ENCODE results near the gene LSG1. TPM values are rescaled to one million over a fixed set of nuclear protein-coding genes. Genes with fewer than 3 reads are reported as not detected.

Gene LSG1
- total RNA-seq, 1 donor: 56.6 TPM

DNA sequence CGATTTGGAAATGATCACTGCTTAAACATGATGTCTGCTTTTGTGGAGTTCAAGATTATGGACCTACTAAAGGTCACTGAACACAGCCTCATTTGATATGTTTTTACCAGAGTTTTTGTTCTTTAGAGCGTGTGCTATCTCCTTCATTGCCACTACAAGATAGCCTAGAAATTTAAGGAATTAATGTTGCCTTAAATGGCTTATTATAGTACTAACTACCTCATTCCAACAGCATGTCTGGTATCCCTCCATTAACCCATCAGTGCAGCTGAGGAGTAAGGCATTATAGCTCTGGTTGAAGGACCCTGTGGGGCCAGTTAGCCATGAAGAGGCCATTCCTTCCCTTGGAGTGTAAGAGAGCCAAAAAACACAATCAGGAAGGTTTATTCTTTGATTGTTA is 11.4 kb upstream of the LSG1 start:
- no peak for DNase-seq (ENCODE audit: low read depth)
- TF ChIP-seq, protein P1, sequence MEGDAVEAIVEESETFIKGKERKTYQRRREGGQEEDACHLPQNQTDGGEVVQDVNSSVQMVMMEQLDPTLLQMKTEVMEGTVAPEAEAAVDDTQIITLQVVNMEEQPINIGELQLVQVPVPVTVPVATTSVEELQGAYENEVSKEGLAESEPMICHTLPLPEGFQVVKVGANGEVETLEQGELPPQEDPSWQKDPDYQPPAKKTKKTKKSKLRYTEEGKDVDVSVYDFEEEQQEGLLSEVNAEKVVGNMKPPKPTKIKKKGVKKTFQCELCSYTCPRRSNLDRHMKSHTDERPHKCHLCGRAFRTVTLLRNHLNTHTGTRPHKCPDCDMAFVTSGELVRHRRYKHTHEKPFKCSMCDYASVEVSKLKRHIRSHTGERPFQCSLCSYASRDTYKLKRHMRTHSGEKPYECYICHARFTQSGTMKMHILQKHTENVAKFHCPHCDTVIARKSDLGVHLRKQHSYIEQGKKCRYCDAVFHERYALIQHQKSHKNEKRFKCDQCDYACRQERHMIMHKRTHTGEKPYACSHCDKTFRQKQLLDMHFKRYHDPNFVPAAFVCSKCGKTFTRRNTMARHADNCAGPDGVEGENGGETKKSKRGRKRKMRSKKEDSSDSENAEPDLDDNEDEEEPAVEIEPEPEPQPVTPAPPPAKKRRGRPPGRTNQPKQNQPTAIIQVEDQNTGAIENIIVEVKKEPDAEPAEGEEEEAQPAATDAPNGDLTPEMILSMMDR (IDR thresholded peaks at IDR 0.05; ENCODE audit: insufficient read depth, low read depth, low read length): no peak

DNA sequence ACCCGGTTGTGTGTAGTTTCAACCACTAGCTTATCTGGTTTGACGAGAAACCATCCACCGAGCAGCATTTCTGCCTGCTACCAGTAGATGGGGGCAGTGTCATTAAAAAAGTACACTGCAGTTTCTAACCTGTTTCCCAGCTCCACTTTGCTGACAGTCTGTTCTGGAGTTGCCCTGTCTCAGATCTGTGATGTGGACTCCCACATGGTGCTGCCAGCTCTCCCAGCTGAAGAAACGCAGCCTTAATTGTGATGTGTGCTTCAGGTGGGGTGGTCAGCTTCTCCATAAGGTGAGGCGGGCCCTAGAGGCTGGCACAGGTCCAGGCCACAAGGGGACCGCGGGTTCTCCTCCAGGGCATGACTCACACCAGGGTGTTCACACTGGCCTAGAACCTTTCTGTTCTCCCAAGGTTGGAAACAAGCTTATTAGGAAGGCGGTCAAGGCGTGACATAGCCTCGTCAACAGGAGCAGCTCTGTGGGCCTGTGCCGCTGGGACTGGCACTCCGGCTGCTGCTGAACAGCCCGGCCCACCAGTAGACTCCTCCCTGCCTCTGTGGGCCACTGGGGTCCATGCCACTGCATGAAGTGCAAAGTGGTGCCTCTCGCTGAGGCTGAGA is 10.8 kb upstream of the LSG1 start:
- no peak overlapping the region for H3K4me3 ChIP-seq (ENCODE audit: low read depth, low read length)
- DNase-seq (ENCODE audit: low read depth): peak; percentile 85
- TF ChIP-seq, protein P1 (IDR thresholded peaks at IDR 0.05; ENCODE audit: insufficient read depth, low read depth, low read length): peak; percentile 96

More for the DNA sequence above, 11.4 kb upstream of the LSG1 start:
- H3K4me3 ChIP-seq (ENCODE audit: low read depth, low read length): no peak overlapping the region

DNA sequence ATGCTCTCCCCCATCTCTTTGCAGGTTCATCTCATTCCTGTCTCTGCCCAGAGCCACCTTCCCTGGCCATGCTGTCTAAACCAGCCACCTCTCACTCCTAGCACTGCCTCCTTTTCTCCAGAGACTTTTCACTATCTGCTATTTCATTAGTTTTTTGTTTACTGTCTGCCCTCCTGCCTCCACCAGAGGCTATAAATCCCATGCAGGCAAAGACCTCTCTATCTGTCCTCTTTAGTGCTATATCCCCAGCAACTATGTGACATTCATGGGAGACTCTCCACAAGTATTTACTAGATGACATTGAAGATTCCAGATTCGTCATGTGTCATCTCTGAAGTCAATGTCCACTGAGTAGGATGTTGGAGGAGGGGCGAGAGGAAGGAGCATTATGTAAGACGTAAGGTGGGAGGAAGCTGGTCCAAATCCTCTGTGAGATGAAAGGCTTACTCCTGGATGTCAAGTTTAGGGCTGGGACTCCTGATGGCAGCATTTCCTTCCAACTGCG is 10.2 kb upstream of the LSG1 start:
- TF ChIP-seq, protein P1 (IDR thresholded peaks at IDR 0.05; ENCODE audit: insufficient read depth, low read depth, low read length): no peak
- DNase-seq (ENCODE audit: low read depth): no peak

DNA sequence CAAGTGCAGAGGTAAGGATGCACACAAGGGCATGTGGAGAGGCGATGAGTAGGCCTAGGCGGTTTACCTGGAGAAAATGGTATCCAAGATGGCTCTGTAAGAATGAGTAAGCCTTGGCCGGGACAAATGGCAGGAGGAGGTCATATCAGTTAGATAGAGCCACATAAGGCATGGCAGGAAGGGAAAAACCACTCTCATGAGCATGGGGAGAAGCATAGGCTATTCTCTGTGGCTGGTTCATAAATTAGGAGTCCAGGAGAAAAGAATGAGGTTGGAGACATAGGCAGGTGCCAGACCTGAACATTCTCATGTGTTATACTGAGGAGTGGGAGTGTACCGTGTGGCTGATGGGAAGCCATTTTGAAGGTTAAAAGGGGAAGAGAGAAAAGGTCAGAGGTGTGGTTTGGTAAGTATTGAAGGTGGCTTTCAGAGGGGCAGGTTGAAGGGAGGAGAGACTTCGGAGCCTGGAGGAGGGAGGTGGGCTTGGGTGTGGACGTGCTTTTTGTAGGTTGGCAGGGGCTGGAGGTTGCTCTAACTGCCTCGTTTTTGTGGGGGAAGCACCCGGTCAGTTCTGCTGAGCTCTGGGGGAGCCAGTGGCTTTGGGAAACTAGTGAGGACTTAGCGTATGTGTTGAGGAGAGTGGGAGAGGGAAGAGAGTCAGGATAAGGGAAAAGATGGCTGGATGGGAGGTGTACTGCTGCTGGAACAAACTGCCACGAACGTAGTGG is 9.1 kb upstream of the LSG1 start:
- H3K4me3 ChIP-seq (ENCODE audit: low read depth, low read length): no peak overlapping the region
- no peak for DNase-seq (ENCODE audit: low read depth)
- TF ChIP-seq, protein P1 (IDR thresholded peaks at IDR 0.05; ENCODE audit: insufficient read depth, low read depth, low read length): no peak

More for the DNA sequence above, 10.2 kb upstream of the LSG1 start:
- no peak overlapping the region for H3K4me3 ChIP-seq (ENCODE audit: low read depth, low read length)

DNA sequence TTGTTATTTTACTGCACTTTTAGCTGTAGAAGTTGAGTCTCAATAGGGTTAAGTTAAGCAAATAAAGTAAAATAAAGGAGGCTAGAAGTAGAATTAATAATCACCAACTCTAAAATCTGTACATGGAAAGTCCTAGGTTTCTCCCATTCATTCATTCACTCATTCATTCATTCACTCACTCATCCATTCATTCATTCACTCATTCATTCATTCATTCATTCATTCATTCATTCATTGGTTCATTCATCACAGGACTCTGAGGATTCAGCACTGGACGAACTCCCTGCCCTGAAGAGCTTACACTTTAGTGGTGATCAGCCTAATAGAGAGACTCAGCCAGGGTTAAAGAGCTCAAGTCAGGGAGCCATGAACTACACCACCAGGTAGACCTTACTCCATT is 4.5 kb upstream of the LSG1 start:
- no peak for DNase-seq (ENCODE audit: low read depth)
- H3K4me3 ChIP-seq (ENCODE audit: low read depth, low read length): no peak overlapping the region
- TF ChIP-seq, protein P1 (IDR thresholded peaks at IDR 0.05; ENCODE audit: insufficient read depth, low read depth, low read length): no peak

DNA sequence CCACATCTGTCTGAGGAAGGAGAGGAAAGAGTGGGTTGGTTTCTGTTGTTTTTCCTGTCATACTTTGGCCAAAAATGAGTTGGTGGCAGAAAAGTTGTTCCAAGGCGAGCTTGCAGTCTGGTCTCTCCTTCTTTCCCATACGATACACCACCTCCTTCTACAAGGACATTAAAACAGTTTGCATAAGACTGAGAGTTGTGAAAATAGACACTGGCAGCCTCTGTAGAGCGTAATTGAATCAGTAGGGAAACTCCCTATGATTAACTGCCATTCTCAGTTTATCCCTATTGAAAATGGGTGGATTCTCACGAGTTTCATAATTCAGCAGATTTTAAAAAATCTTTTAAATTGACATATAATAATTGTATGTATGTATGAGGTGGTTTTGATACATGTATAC is 3.7 kb upstream of the LSG1 start:
- TF ChIP-seq, protein P1 (IDR thresholded peaks at IDR 0.05; ENCODE audit: insufficient read depth, low read depth, low read length): no peak
- no peak for DNase-seq (ENCODE audit: low read depth)

More for the DNA sequence above, 3.7 kb upstream of the LSG1 start:
- H3K4me3 ChIP-seq (ENCODE audit: low read depth, low read length): no peak overlapping the region

All from fibroblast of villous mesenchyme (primary cell).